Measurements from ENCODE around the gene DAPK2.
"Not testable (repeated sequence)": the region's sequence is repeated elsewhere in the genome, so short reads cannot be mapped to it uniquely, and the experiment has no call there.

Gene DAPK2

DNA sequence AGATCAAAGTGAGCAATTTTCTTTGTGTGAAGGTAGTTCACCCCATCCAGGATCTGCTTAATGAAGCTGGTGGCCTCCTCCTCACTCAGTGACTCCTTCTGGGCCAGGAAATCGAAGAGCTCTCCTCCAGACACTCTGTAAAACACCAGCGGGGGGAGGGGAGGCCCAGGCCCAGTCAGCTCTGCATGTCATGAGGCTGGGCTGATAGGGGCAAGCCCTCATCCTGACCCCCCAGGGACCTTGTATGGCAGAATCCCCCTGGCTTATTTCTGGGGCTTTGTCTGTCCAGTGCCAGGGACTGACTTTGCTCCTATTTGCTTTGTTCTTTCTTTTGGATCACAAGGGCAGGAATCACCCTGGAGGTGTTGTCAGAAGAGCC is 74.9 kb downstream of the DAPK2 start:
- DNase-seq: no peak

DNA sequence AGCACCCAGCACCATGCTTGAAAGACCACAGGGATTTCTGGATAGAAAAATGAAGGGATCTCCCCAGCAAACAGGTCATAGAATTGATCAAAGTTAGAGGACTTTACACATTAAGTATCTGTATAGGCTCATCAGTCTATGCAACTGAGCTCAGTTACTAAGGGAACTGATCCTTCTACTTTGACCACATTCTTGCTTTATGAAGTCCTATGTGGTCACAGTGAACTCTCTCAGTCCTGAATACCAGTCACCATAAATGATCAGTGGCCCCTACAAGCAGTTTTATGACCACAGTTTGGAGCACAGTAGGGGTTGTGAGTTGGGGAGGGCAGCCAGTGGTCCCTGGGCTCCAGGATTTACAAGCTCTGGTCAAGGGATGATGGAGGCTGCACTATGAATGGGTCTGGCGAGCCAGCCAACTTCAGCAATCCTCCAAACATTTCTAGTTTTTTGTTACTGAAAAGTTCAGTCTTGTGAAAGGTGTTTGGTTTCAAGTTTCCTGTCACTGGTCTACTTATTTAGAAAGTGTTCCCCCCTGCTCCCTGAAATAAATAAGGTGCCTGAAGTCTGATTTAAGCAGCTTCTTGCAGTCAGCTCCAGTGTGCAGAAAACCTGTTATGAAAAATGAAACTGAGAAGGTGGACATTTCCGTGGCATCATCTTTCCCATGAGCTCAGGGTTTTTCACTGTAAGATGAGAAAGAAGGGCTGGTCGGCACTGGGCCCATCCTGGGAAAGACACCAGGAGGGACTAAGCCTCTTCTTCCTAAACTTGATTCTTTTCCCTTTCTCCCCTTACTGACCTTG is 75.5 kb downstream of the DAPK2 start:
- DNase-seq: no peak

DNA sequence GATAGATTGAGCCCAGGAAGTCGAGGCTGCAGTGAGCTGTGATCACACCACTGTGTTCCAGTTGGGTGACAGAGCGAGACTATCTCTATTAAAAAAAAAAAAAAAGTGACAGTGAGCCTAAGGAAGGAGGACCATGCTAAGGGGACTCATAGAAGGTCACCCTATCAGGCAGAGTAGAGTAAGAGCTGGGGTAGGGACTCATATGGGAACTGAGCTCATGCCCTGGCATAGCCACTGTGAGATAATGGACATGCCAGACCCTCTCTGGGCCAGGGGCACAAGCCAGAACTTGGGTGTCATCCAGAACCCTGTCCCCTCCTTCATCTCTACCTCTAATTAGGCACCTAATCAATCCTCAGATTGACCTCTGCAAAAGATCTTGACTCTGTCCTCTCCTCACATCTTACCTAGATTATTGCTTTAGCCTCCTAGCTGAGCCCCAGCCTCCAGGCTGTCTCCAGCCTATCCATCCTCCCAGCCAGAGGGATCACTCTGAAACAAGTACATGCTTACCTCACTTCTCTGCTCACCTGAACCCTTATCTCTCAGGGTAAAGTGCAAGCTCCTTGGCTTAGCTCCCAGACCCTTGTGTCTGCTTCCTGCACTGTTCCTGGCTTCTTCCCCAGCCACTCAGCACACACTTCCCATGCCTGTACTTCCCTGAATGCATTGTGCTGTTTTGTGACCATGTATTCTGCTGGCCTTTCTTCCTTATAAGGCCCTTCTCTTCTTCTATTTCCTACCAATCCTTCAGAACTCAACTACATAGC is 76.4 kb downstream of the DAPK2 start:
- peak; percentile 33 to 46 for DNase-seq

DNA sequence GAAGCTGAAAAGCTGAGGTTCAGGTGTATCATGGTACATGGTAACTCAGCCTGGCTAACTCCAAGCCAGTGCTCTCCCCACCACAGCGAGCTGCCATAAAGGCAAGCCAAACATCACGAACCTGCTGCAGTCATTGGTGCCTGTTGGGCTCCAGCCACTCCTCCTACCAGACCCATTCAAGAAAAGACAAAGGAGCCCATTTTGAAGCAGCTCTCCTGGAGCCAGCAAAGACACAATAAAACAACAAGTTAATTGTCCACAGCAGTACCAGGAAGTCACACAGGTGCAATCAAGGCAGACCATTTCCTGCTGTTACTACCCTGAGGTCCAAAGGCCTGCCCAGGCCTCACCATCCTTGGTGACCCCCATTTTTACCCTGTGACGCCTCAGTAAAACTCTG is 77.6 kb downstream of the DAPK2 start:
- no peak for DNase-seq

DNA sequence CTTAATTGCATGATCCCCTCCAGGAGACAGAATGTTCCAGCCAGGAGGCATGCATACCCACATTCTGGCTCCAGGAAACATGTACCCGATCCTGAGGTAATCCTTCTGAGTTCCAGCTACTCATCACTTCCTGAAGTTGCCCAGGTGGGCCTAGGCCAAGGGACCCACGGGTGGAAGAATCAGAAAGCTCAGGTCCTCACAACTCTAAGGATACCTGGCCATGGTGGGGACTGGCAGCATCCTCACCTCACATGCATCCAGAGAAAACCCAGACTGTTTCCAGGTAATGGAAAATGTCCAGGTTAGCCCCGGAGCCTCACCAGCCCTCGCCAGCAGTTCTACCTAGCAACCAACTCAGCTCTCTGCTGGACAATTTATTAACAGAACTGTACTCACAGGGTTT is 78.2 kb downstream of the DAPK2 start:
- DNase-seq: no peak

DNA sequence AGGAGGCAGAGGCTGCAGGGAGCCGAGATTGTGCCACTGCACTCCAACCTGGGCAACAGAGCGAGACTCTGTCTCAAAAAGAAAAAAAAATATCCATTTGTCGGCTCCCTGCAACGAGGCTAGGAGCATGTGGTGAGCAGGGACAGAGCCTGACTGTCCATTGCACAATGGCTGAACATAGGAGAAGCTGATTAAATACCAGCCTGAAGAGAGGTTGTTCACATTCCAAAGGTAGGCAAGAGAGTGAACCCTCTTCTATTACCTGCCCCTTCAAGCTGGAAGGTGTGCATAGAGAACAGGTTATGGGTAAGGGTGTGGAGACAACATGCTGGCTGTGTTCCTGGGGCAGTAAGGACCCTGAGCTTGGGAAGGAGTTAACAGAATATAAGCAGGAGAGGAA is 78.7 kb downstream of the DAPK2 start:
- no peak for DNase-seq

DNA sequence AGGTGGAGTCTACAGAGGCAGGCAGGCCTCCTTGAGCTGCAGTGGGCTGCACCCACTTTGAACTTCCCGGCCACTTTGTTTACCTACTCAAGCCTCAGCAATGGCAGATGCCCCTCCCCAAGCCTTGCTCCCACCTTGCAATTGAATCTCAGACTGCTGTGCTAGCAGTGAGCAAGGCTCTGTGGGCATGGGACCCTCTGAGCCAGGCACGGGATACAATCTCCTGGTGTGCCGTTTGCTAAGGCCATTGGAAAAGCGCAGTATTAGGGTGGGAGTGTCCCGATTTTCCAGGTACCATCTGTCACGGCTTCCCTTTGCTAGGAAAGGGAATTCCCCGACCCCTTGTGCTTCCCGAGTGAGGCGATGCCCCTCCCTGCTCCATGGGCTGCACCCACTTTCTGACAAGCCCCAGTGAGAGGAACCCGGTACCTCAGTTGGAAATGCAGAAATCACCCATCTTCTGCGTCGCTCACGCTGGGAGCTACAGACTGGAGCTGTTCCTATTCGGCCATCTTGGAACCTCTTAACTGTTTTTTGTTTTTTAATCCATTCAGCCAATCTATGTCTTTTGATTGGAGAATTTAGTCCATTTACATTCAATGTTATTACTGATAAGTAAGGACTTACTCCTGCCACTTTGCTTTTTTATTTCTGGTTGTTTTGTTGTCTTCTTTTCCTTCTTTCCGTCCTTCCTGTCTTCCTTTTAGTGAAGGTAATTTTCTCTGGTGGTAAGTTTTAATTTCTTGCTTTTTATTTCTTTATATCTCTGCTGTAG is 83.2 kb downstream of the DAPK2 start:
- not testable (repeated sequence) for DNase-seq

DNA sequence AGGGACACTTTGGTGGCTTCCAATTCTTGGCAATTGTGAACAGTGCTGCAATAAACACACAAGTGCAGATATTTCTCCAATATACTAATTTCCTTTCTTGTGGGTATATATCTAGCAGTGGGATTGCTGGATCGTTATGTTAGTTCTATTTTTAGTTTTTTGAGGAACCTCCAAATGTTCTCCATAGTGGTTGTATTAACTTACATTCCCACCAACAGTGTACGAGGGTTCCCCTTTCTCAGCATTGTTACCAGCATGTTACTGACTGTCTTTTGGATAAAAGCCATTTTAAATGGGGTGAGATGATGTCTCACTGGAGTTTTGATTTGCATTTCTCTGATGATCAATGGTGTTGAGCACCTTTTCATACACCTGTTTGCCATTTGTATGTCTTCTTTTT is 92.8 kb downstream of the DAPK2 start:
- DNase-seq: peak; percentile 56 to 64

DNA sequence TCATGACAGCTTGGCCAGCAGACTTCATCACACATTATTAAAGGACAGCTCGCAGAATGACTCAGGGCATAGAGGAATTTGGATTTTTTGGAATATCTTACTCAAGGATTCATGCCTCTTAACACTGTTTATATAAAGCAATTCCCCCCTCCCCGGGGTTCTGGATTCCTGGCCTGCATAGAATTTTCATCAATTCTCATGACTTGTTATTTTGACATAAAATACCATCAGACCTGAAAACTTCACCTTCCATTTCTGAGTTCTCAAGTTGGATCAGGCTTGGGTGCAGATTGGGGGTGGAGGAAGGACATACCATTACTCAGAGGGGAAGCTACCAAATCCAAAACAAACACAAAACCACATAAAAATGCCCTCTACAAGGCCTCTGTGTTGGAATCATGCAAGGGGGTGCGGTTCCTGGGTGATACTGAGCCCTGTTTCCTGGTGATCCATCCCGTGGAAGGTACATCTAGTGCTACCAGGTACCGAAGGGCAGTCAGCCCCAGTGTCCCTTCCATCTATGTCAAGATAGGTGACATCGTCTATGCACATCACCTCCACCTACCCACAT is 95.3 kb downstream of the DAPK2 start:
- no peak for DNase-seq

DNA sequence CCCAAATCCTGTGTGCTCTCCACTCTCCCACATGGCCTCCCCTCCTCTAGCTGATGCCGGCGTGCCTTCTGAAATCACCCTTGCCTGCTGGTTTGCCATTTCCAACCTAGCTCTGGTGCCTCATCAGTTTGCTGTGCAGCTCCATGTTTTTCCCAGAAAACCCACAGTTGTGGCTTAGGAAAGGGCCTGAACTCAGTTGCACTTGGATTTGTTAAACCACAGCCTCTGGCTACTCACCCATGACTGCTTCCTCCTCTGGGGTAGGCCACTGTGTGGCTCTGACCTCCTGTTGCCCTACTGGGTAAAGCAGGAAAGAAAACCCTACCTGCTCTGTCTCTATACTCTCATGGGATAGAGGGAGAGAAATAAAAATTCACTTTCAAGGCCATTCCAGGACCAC is 97.3 kb downstream of the DAPK2 start:
- no peak for DNase-seq

DNA sequence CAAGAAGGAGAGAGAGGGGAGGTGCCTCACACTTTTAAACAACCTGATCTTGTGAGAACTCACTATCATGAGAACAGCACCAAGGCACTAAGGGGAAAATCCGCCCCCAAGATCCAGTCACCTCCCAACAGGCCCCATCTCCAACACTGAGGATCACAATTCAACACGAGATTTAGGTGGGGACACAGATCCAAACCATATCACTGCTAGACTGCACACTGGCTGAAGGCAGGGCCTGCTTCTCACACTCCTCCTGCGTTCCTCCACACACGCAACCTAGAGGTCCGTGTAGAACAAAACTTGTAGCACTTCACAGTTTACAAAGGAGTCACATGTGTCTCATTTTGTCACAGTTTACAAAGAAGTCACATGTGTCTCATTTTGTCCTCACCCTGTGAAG is 97.8 kb downstream of the DAPK2 start:
- no peak for DNase-seq

DNA sequence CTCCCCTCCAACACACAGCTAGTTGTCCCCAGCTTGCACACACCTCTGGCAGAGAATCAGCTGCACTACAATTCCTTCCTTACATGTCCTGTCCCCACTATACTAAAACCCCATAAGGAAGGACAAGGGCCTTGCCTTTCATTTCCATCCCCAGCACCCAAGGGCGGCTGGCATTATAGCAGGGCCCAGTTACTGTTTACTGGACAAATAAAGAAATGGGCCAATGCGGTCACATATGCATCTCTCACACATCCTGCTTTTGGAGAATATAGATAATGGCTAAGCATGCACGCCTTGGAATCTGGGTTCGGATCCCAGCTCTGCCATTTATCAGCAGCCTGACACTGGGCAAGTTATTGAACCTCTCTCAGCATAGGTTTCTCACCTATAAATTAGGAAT is 99.1 kb downstream of the DAPK2 start:
- no peak for DNase-seq

DNA sequence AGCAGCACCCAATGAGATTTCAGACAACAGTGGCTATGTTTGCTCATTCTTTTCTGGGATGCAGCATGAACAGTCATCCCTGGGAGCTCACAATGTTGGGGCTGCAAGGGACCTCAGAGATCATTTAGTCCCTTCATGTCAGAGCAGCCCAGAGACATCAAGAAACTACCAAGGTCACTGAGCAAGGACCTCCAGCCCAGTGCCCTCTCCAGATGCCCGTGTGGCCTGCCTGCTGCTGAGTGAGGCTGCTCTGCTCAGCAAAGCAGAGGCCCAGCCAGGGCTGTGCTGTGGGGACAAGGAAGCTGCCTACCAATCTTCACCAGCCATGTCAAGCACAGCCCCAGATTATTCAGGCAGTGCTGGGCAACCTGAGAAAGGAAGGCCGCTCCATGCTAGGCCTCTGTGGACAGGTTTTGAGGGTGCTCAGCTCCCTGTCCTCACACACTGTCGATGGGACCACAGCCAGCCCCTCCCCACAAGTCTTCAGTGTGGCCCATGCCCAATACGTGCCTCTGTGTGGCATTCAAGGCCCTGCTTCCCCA is 99.7 kb downstream of the DAPK2 start:
- DNase-seq: no peak

DNA sequence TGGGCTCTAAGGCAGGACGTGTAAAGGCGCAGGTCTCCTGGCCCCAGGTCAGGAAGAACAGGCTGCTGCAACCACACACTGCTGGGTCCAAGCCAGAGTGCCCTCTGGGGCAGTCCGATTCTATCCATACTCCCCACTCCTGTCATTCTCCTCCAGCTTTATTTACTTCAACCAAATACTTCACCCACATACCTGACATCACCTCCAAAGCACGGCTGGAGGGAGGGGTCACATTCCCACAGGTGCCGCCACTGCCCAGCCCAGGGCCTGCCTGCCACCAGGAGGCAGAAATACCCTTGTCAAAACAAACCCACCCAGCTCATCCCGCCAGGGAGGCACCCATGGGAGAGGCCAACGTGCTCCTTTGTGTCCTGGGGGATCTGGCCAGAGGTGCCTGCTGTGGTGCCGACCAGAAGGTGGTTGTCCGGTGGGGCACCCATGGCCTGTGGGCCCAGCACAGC is 100.4 kb downstream of the DAPK2 start:
- no peak for DNase-seq

DNA sequence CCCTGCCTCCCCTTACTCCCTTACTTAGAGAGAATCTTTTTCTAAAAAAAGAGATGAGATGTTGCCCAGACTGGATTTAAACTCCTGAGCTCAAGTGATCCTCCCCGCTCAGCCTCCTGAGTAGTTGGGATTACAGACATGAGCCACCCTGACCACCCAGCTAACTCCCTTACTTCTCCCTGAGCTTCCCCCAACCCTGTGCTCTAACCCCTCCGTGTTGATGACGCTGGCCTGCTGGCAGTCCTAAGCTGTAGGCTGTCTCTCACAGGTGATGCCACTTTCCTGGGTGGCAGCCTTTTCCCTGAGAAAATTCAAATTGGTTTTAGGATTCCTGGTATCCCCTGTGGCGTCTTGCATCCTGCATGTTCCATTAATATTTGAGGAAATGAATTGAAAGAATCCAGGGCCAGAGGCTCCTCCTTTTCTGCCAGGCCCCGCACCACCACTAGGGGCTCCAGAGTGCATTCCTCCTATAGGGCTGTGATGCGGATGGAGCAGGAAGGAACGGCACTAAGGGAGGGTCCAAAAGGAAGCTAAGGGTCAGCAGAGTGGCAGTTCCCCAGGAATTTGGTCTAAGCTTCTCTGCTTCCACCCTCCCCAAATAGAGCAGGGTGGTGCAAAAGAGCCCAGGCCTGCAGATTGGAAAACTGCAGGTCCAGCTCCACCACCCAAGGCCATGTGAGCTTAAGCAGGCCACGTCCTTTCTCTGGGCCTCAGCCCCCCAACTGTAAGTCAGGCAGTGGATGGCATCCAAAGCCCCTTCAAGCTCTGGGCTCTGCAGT is 101.1 kb downstream of the DAPK2 start:
- DNase-seq: peak; percentile 75 to 80

DNA sequence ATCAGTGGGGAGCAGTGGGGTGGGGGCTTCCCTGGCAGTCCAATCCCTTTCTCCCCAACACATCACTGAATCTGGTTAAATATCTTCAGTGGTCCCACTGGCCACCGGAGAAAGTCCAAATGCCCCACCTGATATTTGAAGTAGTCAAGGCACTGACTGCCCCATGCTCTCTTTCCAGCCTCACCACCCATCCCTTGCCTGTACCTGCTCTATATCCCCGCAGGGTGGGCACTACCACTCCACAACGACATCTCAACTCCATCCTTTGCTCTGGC is 101.7 kb downstream of the DAPK2 start:
- DNase-seq: no peak

DNA sequence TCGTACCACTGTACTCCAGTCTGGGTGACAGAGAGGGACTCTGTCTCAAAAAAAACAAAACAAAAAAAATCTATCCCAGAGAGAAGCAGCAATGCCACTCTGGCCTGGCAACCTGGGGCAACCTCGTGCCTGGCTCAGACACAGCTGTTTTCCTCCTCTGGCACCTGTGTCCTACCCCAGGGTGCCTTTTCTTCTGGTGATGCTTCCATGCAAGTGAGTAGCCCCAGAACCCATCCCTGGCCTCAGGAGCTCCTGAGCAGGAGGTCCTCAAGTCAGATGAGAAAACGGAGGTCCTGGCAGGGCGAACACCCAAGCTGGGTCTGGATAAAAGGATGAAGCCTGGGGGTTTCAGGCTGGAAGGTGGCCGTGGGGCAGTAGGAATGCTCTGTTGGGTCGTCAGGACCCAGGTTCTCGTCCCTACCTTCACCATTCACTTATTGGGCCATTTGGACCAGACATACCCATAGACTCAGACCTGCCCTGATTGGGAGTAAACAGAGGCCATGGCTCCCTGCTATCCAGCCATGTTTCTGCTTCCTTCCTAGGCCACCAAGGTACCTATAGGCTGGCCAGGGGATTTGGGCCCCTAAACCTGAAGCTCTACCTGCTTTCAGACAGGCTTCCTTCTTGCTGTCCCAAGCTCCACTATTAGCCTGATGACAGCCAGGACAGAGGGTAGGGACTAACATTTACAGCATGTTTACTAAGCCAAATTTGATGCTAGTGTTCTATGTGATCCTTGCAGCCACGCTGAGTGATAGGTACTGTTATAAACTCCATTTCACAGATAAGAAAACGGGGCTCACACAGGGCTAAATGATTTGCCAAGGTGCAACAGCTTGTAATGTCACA is 102.2 kb downstream of the DAPK2 start:
- no peak for DNase-seq

DNA sequence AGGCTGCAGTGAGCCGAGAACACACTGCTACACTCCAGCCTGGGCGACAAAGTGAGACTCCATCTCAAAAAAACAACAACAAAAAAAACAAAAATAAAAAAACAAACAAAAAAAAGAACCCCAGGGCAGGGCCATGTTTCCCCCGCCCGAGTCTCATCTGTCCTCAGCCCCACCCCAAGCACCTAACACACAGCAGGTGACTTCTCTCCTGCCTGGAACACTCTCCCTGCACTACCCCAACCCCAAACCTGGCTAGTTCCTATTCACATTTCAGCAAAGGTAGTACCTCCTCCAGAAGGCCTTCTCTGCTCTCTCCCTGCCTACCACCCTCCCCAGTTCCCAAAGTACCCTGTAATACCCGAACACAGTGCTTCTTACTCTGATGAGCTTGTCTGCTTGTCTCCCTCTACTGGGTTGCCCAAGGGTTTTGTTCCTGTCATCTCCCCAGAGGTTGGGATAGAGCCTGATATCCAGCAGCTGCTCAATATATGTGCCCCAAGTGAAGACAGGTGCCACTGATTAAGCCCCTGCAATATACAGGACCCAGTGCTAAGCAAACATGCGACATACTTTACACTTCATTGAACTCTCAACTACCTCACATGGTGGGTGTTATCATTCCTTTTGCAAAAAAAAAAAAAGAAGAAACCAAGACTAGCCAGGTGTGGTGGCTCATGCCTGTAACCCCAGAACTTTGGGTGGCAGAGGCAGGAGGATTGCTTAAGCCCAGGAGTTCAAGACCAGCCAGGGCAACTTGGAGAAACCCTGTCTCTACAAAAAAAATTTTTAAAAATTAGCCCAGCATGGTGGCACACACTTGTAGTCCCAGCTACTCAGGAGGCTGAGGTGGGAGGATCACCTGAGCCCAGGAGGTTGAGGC is 103.6 kb downstream of the DAPK2 start:
- DNase-seq: no peak

DNA sequence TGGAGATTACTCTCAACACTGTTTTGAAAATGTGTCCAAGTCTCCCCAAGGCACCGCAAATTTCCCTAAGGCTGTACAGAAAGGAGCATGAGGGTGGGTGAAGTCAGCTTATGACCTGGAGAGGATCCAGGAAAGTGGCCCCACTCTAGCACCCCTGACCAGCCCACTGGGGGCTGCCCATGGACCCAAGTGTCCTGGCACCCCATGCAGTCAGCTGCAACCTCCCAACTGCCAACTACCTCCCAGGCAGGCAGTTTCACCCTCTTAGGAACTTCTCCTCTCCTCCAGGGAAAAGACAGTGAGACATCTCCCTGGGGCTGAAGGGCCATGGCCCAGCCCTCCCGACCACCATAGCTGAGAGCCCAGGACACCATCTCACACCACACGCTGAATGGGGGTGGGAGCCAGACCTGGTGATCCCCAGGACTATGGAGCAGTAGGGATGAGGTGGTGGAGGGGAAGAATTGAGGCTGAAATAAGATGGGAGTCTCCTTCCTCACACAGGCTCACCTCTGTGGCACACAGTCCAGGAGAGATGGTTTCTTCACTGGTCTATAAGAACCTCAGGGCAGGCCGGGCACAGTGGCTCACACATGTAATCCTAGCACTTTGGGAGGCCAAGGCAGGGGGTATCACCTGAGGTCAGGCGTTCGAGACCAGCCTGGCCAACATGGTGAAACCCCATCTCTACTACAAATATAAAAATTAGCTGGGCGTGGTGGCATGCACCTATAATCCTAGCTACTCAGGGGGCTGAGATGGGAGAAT is 104.4 kb downstream of the DAPK2 start:
- no peak for DNase-seq
